Caco-2 (cell line): Measurements from ENCODE around the gene ABHD16B. TPM values are rescaled to one million over a fixed set of nuclear protein-coding genes. Genes with fewer than 3 reads are reported as not detected.

Experiments
- BruUV-seq: library from RNA; stranded (reverse); fragments of 400-500 nt; replicated peaks from 2 replicates; lab custom pipeline; 2021; lab: Mats Ljungman, UMichigan
- CTCF ChIA-PET: fragments of 300-600 bp; sonication (Branson Sonifier 250); formaldehyde crosslinking; loops from one replicate; lab custom pipeline; 2022; ENCODE audit warnings: antibody characterized with exemption; lab: Charles Lee
- POLR2A ChIA-PET: fragments of 300-600 bp; sonication (Branson Sonifier 250); formaldehyde crosslinking; loops from one replicate; lab custom pipeline; 2022; ENCODE audit warnings: antibody characterized with exemption; lab: Charles Lee
- DNase-seq, 2 experiments: peaks; one replicate each; pipeline versions ENCODE4 v3.0.0 to v3.0.0-alpha.2; 2020 to 2022
- H3K27me3 ChIP-seq: replicated peaks from 2 replicates; pipeline ENCODE4 v1.6.0; 2011; ENCODE audit warnings: low read length; ENCODE audit not compliant: control insufficient read depth, insufficient read depth
- H3K36me3 ChIP-seq: 2 replicates; pipeline ENCODE4 v1.5.1; 2011; ENCODE audit warnings: low read length; ENCODE audit not compliant: control insufficient read depth, insufficient read depth
- H3K4me1 ChIP-seq: fragments of 250-450 bp; sonication (Bioruptor Pico); 2 replicates; pipeline ENCODE4 v1.5.1; 2020; ENCODE audit warnings: mild to moderate bottlenecking
- H3K4me3 ChIP-seq: 2 replicates; pipeline ENCODE4 v1.5.1; 2011; ENCODE audit warnings: low read depth, mild to moderate bottlenecking, control low read depth, low read length
- H3K9me3 ChIP-seq: fragments of 250-450 bp; sonication (Bioruptor Pico); 2 replicates; pipeline ENCODE4 v1.5.1; 2020; ENCODE audit warnings: mild to moderate bottlenecking, moderate library complexity
- H3K27ac Mint-ChIP-seq: one replicate; pipeline ENCODE4 v1.8.0; 2022; ENCODE audit warnings: mixed read lengths; ENCODE audit not compliant: unreplicated experiment
- H3K27me3 Mint-ChIP-seq: one replicate; pipeline ENCODE4 v1.8.0; 2022; ENCODE audit warnings: mixed read lengths; ENCODE audit not compliant: insufficient read depth, unreplicated experiment
- H3K36me3 Mint-ChIP-seq: one replicate; pipeline ENCODE4 v1.8.0; 2022; ENCODE audit warnings: mild to moderate bottlenecking, mixed read lengths; ENCODE audit not compliant: insufficient read depth, unreplicated experiment
- H3K4me1 Mint-ChIP-seq: one replicate; pipeline ENCODE4 v1.8.0; 2022; ENCODE audit warnings: low read depth, mixed read lengths; ENCODE audit not compliant: unreplicated experiment
- H3K4me3 Mint-ChIP-seq: one replicate; pipeline ENCODE4 v1.8.0; 2022; ENCODE audit warnings: mild to moderate bottlenecking, moderate library complexity, mixed read lengths; ENCODE audit not compliant: unreplicated experiment
- H3K9me3 Mint-ChIP-seq: one replicate; pipeline ENCODE4 v1.8.0; 2022; ENCODE audit warnings: mixed read lengths; ENCODE audit not compliant: unreplicated experiment
- CTCF ChIP-seq, 2 experiments: fragments of 200-600 bp in 1 of 2; IDR thresholded peaks; 1 replicate in 1 of 2; 2 replicates in 1 of 2; pipeline versions ENCODE4 v1.5.1 to v1.8.0; 2011 to 2022; ENCODE audit warnings: antibody characterized with exemption in 1 of 2, control low read depth in 1 of 2, inconsistent platforms in 1 of 2, low read depth in 1 of 2, low read length in 1 of 2, mild to moderate bottlenecking in 1 of 2, moderate library complexity in 1 of 2; ENCODE audit not compliant: insufficient read depth in 1 of 2, severe bottlenecking in 1 of 2, unreplicated experiment in 1 of 2
- intact Hi-C: fragments of 100-400 bp; cut with micrococcal nuclease; formaldehyde crosslinking; loops from one replicate; pipeline ENCODE4 v1.10.0; 2022; ENCODE audit not compliant: unreplicated experiment
- total RNA-seq: library from RNA; stranded (reverse); gene quantifications from 2 replicates; pipeline ENCODE4 v1.2.3, GENCODE V29; 2022

The ABHD16B gene
- total RNA-seq, 1 experiment from 2014 or later: 0.27 TPM

- Mint-ChIP-seq H3K9me3 (no peaks in the 10 kb centered on the region), H3K27me3 (no peaks in the 10 kb centered on the region), H3K4me1 (peaks cover 8% of the 10 kb centered on the region), H3K36me3 (peaks cover 76% of the 10 kb centered on the region), H3K27ac (no peak overlapping the region), H3K4me3 (no peak overlapping the region)
- no peak for DNase-seq
- intact Hi-C loops: no loop called here
- CTCF ChIA-PET: interaction anchor here (0.6 kb wide), 1 partner anchor 119 kb away, joined by 4 read pairs; no protein-coding TSS in a partner anchor
- BruUV-seq: no TSS peak
- POLR2A ChIA-PET: interaction anchor here (0.5 to 2.4 kb wide), 3 partner anchors 9 to 229 kb away, joined by 3 to 13 read pairs (median 7); partner anchors contain the start of genes GMEB2 and TPD52L2
- no peaks in the 10 kb centered on the region for H3K27me3 ChIP-seq
- no peaks in the 10 kb centered on the region for H3K9me3 ChIP-seq
- peaks cover 25% of the 10 kb centered on the region; the same call in 1 of the 2 replicates for H3K4me1 ChIP-seq
- H3K36me3 ChIP-seq: no peaks in the 10 kb centered on the region
- H3K4me3 ChIP-seq: no peak overlapping the region
- no peak for TF ChIP-seq CTCF (IDR thresholded peaks at IDR 0.05; ENCODE audit: insufficient read depth in 1 of 2, low read depth in 1 of 2, low read length in 1 of 2, severe bottlenecking in 1 of 2, unreplicated experiment in 1 of 2)
Observed at GRCh38 chr20:63856098-63856511, 5.2 kb upstream of the ABHD16B start.

GRCh38 chr20:63857764-63858392, 3.4 kb upstream of the ABHD16B start:
- DNase-seq: no peak
- peaks cover 73% of the 10 kb centered on the region for H3K36me3 Mint-ChIP-seq
- CTCF ChIA-PET: interaction anchor here (1.1 to 1.5 kb wide), 5 partner anchors 72 to 320 kb away, joined by 3 to 6 read pairs (median 5); partner anchors contain the start of genes ARFRP1 and ZGPAT
- H3K4me3 ChIP-seq: no peak overlapping the region
- peaks cover 25% of the 10 kb centered on the region; the same call in 1 of the 2 replicates for H3K4me1 ChIP-seq
- H3K4me1 Mint-ChIP-seq: peaks cover 8% of the 10 kb centered on the region
- no peaks in the 10 kb centered on the region for H3K9me3 Mint-ChIP-seq
- H3K9me3 ChIP-seq: no peaks in the 10 kb centered on the region
- peak overlapping the region; percentile 24 for H3K4me3 Mint-ChIP-seq
- no TSS peak for BruUV-seq
- intact Hi-C loops: no loop called here
- H3K27me3 Mint-ChIP-seq: no peaks in the 10 kb centered on the region
- H3K27ac Mint-ChIP-seq: peak overlapping the region; percentile 15
- POLR2A ChIA-PET: no interaction called here
- no peak for TF ChIP-seq CTCF (IDR thresholded peaks at IDR 0.05; ENCODE audit: insufficient read depth in 1 of 2, low read depth in 1 of 2, low read length in 1 of 2, severe bottlenecking in 1 of 2, unreplicated experiment in 1 of 2)
- no peaks in the 10 kb centered on the region for H3K27me3 ChIP-seq
- H3K36me3 ChIP-seq: peaks cover 2% of the 10 kb centered on the region; the same call in 1 of the 2 replicates

- Histone ChIP-seq H3K4me3 (peak overlapping the region; percentile 2; the same call in 1 of the 2 replicates), H3K27me3 (no peaks in the 10 kb centered on the region), H3K4me1 (peaks cover 30% of the 10 kb centered on the region), H3K9me3 (no peaks in the 10 kb centered on the region), H3K36me3 (peaks cover 5% of the 10 kb centered on the region)
- Mint-ChIP-seq H3K36me3 (peaks cover 77% of the 10 kb centered on the region), H3K4me1 (peaks cover 11% of the 10 kb centered on the region), H3K4me3 (peak overlapping the region; percentile 24), H3K9me3 (no peaks in the 10 kb centered on the region), H3K27ac (peak overlapping the region; percentile 15), H3K27me3 (no peaks in the 10 kb centered on the region)
- CTCF ChIA-PET: interaction anchor here (0.7 to 1.5 kb wide), 6 partner anchors 41 to 321 kb away, joined by 3 to 5 read pairs (median 4); partner anchors contain the start of genes ARFRP1 and ZGPAT
- intact Hi-C loops: no loop called here
- DNase-seq: peak in 1 of 2 experiments; percentile 70
- POLR2A ChIA-PET: interaction anchor here (0.6 to 0.7 kb wide), 2 partner anchors 8 to 124 kb away, joined by 3 read pairs; no protein-coding TSS in a partner anchor
- BruUV-seq: no TSS peak
- TF ChIP-seq CTCF (IDR thresholded peaks at IDR 0.05; ENCODE audit: insufficient read depth in 1 of 2, low read depth in 1 of 2, low read length in 1 of 2, severe bottlenecking in 1 of 2, unreplicated experiment in 1 of 2): peak in 1 of 2 experiments; percentile 71
Observed at GRCh38 chr20:63858393-63859165, 2.7 kb upstream of the ABHD16B start.
